Mucosa of rectum (tissue), 2 donors: ENCODE measurements around the gene LAMB4.

ENCODE experiments used
- H3K27ac ChIP-seq, 2 donors: one replicate each; pipeline ENCODE4 v1.7.0; 2013; ENCODE audit warnings: inconsistent platforms in 2 of 2, low read depth in 2 of 2, low read length in 2 of 2
- H3K27me3 ChIP-seq, 2 donors: one replicate each; pipeline ENCODE4 v1.7.0; 2013; ENCODE audit warnings: low read length in 2 of 2; ENCODE audit not compliant: control insufficient read depth in 2 of 2, insufficient read depth in 2 of 2
- H3K36me3 ChIP-seq, 2 donors: one replicate each; pipeline ENCODE4 v1.7.0; 2013; ENCODE audit warnings: low read length in 2 of 2; ENCODE audit not compliant: control insufficient read depth in 2 of 2, insufficient read depth in 2 of 2
- H3K4me1 ChIP-seq, 2 donors: one replicate each; pipeline ENCODE4 v1.7.0; 2013; ENCODE audit warnings: low read length in 2 of 2, mild to moderate bottlenecking in 1 of 2; ENCODE audit not compliant: control insufficient read depth in 2 of 2, insufficient read depth in 2 of 2
- H3K4me3 ChIP-seq, 2 donors: one replicate each; pipeline ENCODE4 v1.7.0; 2013; ENCODE audit warnings: low read length in 2 of 2
- H3K9ac ChIP-seq, 2 donors: one replicate each; pipeline ENCODE4 v1.7.0; 2013; ENCODE audit warnings: low read length in 2 of 2, low read depth in 1 of 2, mild to moderate bottlenecking in 1 of 2
- H3K9me3 ChIP-seq, 2 donors: one replicate each; pipeline ENCODE4 v1.7.0; 2013; ENCODE audit warnings: low read length in 2 of 2; ENCODE audit not compliant: control insufficient read depth in 2 of 2
- donor health status: healthy.
- donor health status: Normal muscosa, but diverticular disease.

Gene LAMB4

DNA sequence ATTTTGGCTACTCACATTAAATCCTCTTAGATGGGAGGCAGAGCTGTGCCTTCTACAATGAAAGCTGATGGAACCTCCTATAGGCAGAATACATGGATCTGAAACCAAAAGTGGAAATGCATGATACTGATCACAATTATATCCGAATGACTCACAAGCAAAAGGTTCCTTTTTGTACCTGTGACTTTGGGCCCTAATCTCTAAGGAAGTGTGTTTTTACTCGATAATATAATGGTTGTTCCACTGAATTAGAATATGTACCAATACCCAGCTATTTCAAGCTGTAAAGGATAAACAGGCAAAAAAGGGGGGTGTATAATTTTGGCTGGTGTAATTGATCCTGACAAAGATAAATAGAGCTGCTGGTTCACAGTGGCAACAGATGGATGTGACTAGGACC is 109.6 kb downstream of the LAMB4 start:
- Histone ChIP-seq H3K36me3 (no peaks in the 10 kb centered on the region), H3K9ac (no peak overlapping the region), H3K4me1 (no peaks in the 10 kb centered on the region), H3K9me3 (no peaks in the 10 kb centered on the region), H3K27ac (no peak overlapping the region), H3K27me3 (no peaks in the 10 kb centered on the region), H3K4me3 (no peak overlapping the region)

GRCh38 chr7:108018668-108019067 is 111.5 kb downstream of the LAMB4 start:
- no peak overlapping the region for H3K4me3 ChIP-seq
- no peak overlapping the region for H3K27ac ChIP-seq
- peaks cover 9 to 10% of the 10 kb centered on the region in 2 donors for H3K4me1 ChIP-seq
- H3K36me3 ChIP-seq: no peaks in the 10 kb centered on the region
- no peaks in the 10 kb centered on the region for H3K9me3 ChIP-seq
- H3K9ac ChIP-seq: no peak overlapping the region
- no peaks in the 10 kb centered on the region for H3K27me3 ChIP-seq

- Histone ChIP-seq H3K9ac (no peak overlapping the region), H3K4me3 (no peak overlapping the region), H3K4me1 (peaks cover 12 to 13% of the 10 kb centered on the region in 2 donors), H3K27me3 (no peaks in the 10 kb centered on the region), H3K36me3 (no peaks in the 10 kb centered on the region), H3K9me3 (no peaks in the 10 kb centered on the region), H3K27ac (no peak overlapping the region)
Measured at GRCh38 chr7:108017776-108018151, 112.4 kb downstream of the LAMB4 start.

GRCh38 chr7:108016841-108017775 is 113.1 kb downstream of the LAMB4 start:
- Histone ChIP-seq H3K9ac (no peak overlapping the region), H3K9me3 (no peaks in the 10 kb centered on the region), H3K27me3 (no peaks in the 10 kb centered on the region), H3K27ac (no peak overlapping the region), H3K4me3 (no peak overlapping the region), H3K4me1 (peaks cover 14 to 18% of the 10 kb centered on the region in 2 donors), H3K36me3 (no peaks in the 10 kb centered on the region)

GRCh38 chr7:108015740-108016139 is 114.4 kb downstream of the LAMB4 start:
- Histone ChIP-seq H3K9ac (no peak overlapping the region), H3K36me3 (no peaks in the 10 kb centered on the region), H3K27ac (no peak overlapping the region), H3K4me1 (peaks cover 18 to 22% of the 10 kb centered on the region in 2 donors), H3K27me3 (no peaks in the 10 kb centered on the region), H3K4me3 (no peak overlapping the region), H3K9me3 (no peaks in the 10 kb centered on the region)

GRCh38 chr7:108014747-108015682 is 115.1 kb downstream of the LAMB4 start:
- Histone ChIP-seq H3K36me3 (no peaks in the 10 kb centered on the region), H3K9me3 (no peaks in the 10 kb centered on the region), H3K27ac (peak overlapping the region in 1 of 2 donors; percentile 0), H3K9ac (no peak overlapping the region), H3K4me3 (no peak overlapping the region), H3K4me1 (peaks cover 18 to 25% of the 10 kb centered on the region in 2 donors), H3K27me3 (no peaks in the 10 kb centered on the region)

- H3K4me3 ChIP-seq: no peak overlapping the region
- no peaks in the 10 kb centered on the region for H3K9me3 ChIP-seq
- H3K9ac ChIP-seq: no peak overlapping the region
- peaks cover 18 to 27% of the 10 kb centered on the region in 2 donors for H3K4me1 ChIP-seq
- H3K27me3 ChIP-seq: no peaks in the 10 kb centered on the region
- H3K36me3 ChIP-seq: no peaks in the 10 kb centered on the region
- H3K27ac ChIP-seq: no peak overlapping the region
Measured at GRCh38 chr7:108014215-108014614, 115.9 kb downstream of the LAMB4 start.

GRCh38 chr7:108012499-108013430 is 117.4 kb downstream of the LAMB4 start:
- Histone ChIP-seq H3K9me3 (no peaks in the 10 kb centered on the region), H3K36me3 (no peaks in the 10 kb centered on the region), H3K4me3 (no peak overlapping the region), H3K27ac (no peak overlapping the region), H3K9ac (no peak overlapping the region), H3K4me1 (peaks cover 18 to 32% of the 10 kb centered on the region in 2 donors), H3K27me3 (no peaks in the 10 kb centered on the region)

GRCh38 chr7:108010377-108010776 is 119.8 kb downstream of the LAMB4 start:
- Histone ChIP-seq H3K4me3 (no peak overlapping the region), H3K27ac (peak overlapping the region in 1 of 2 donors; percentile 26), H3K27me3 (no peaks in the 10 kb centered on the region), H3K4me1 (peaks cover 17 to 38% of the 10 kb centered on the region in 2 donors), H3K36me3 (no peaks in the 10 kb centered on the region), H3K9me3 (no peaks in the 10 kb centered on the region), H3K9ac (no peak overlapping the region)
